Progenitor cell of endocrine pancreas (in vitro differentiated cells): ENCODE measurements around the gene ADAM22. TPM values are rescaled to one million over a fixed set of nuclear protein-coding genes. Genes with fewer than 3 reads are reported as not detected.
A peak's percentile ranks its signal among the peaks of the same experiment; 100 is the strongest.

Experiments
- DNase-seq: peaks from one replicate; pipeline ENCODE4 v3.0.0; 2021; ENCODE audit warnings: low spot score; ENCODE audit not compliant: unreplicated experiment
- H3K27ac Mint-ChIP-seq: 2 replicates; pipeline ENCODE4 v1.8.0; 2021; ENCODE audit warnings: mild to moderate bottlenecking, moderate library complexity, mixed read lengths
- H3K27me3 Mint-ChIP-seq: 2 replicates; pipeline ENCODE4 v1.8.0; 2021; ENCODE audit warnings: mixed read lengths
- H3K36me3 Mint-ChIP-seq: 2 replicates; pipeline ENCODE4 v1.8.0; 2022; ENCODE audit warnings: mixed read lengths; ENCODE audit not compliant: insufficient read depth
- H3K4me1 Mint-ChIP-seq: 2 replicates; pipeline ENCODE4 v1.8.0; 2021; ENCODE audit warnings: low read depth, mixed read lengths
- H3K4me3 Mint-ChIP-seq: 2 replicates; pipeline ENCODE4 v1.8.0; 2021; ENCODE audit warnings: low read depth, mild to moderate bottlenecking, moderate library complexity, mixed read lengths
- H3K9me3 Mint-ChIP-seq: 2 replicates; pipeline ENCODE4 v1.8.0; 2021; ENCODE audit warnings: low read depth, mixed read lengths
- CTCF ChIP-seq: fragments of 200-600 bp; sonication (generic); IDR thresholded peaks from one replicate; pipeline ENCODE4 v1.5.0; 2021; ENCODE audit warnings: antibody characterized with exemption, mild to moderate bottlenecking; ENCODE audit not compliant: unreplicated experiment
- total RNA-seq: library from RNA; stranded (reverse); gene quantifications from 2 replicates; pipeline ENCODE4 v1.2.1, GENCODE V29; 2021

Gene ADAM22
- total RNA-seq, 1 donor from 2014 or later: 15.8 TPM

DNA sequence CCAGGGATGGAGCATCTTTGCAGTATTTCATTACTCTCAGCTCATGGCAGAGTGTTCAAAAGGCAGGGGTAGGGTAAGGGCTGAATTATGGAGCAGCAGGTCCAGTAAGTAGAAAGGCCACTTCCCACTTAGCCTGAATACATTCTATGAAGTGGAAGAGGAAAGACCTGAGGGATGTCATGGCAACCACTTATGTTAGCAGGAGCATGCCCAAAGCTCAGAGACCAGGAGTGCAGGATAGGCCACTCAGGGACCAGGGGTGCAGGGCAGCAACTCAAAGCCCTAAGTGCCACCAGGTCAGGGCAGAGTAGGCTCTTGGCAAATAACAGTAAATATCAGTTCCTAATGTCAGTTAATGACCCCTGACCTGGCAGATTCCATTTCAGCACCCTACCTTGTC is 282.2 kb downstream of the ADAM22 start:
- Mint-ChIP-seq H3K36me3 (peaks cover 20% of the 10 kb centered on the region), H3K4me1 (peaks cover 22% of the 10 kb centered on the region), H3K27ac (no peak overlapping the region), H3K4me3 (no peak overlapping the region), H3K27me3 (no peaks in the 10 kb centered on the region), H3K9me3 (no peaks in the 10 kb centered on the region)
- DNase-seq: no peak
- TF ChIP-seq CTCF: no peak

- Mint-ChIP-seq H3K4me3 (peak overlapping the region; percentile 86), H3K4me1 (peaks cover 22% of the 10 kb centered on the region)
- DNase-seq: no peak
Observed at GRCh38 chr7:88217675-88218428, 283.8 kb downstream of the ADAM22 start.

GRCh38 chr7:88218429-88218745 is 284.3 kb downstream of the ADAM22 start:
- no peaks in the 10 kb centered on the region for H3K27me3 Mint-ChIP-seq
- H3K4me1 Mint-ChIP-seq: peaks cover 22% of the 10 kb centered on the region
- DNase-seq: no peak
- H3K9me3 Mint-ChIP-seq: no peaks in the 10 kb centered on the region
- peak overlapping the region; percentile 95 for H3K27ac Mint-ChIP-seq
- no peak for TF ChIP-seq CTCF
- peak overlapping the region; percentile 86 for H3K4me3 Mint-ChIP-seq
- H3K36me3 Mint-ChIP-seq: peaks cover 15% of the 10 kb centered on the region

More at GRCh38 chr7:88217675-88218428, 283.8 kb downstream of the ADAM22 start:
- H3K9me3 Mint-ChIP-seq: no peaks in the 10 kb centered on the region
- H3K27ac Mint-ChIP-seq: no peak overlapping the region
- TF ChIP-seq CTCF: no peak
- no peaks in the 10 kb centered on the region for H3K27me3 Mint-ChIP-seq
- peaks cover 18% of the 10 kb centered on the region for H3K36me3 Mint-ChIP-seq

DNA sequence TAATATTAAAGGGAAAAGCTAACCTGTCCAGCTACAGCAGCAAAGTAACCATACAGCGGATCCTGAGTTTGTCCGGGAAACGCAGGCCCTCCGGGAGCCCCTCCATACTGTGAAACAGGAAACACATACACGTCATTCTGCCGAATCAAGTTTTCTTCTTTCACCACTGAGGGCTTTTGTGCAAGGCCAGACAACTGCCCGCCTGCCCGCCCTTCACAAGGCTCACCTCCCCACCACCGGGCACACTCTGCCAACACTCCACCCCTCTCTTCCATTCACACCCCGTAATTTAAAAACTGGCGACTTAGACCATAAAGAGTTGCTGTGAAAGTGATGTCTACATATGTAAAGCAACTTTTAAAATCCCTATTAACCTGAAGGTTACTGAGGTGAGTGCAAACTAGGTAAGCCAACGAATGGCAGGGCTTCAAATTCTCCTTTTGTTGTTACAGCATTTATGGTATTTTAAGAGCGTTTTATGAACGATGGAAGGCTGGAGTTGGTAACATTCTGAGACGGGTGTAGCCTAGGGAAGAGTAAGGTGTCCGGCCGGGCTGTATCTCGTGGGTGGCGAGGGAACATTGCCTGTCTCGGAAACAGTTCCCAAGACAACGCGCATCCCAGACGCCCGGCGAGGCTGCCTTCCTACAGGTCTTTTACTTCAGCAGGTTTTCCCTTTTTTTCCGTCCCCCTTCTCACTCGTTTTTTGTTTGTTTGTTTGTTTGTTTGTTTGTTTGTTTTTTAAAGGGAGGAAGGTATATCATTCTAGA is 285.0 kb downstream of the ADAM22 start:
- no peak for DNase-seq
- peak overlapping the region; percentile 86 for H3K4me3 Mint-ChIP-seq
- H3K36me3 Mint-ChIP-seq: peaks cover 13% of the 10 kb centered on the region
- no peak for TF ChIP-seq CTCF
- H3K27me3 Mint-ChIP-seq: no peaks in the 10 kb centered on the region
- no peaks in the 10 kb centered on the region for H3K9me3 Mint-ChIP-seq
- peaks cover 24% of the 10 kb centered on the region for H3K4me1 Mint-ChIP-seq
- peak overlapping the region; percentile 95 for H3K27ac Mint-ChIP-seq

- Mint-ChIP-seq H3K27ac (peak within 1 kb of the TSS; percentile 100), H3K27me3 (no peaks in the 10 kb centered on the region), H3K36me3 (peaks cover 7% of the 10 kb centered on the region), H3K4me3 (peak within 1 kb of the TSS; percentile 86), H3K4me1 (peaks cover 31% of the 10 kb centered on the region), H3K9me3 (no peaks in the 10 kb centered on the region)
- peak; percentile 85 for DNase-seq
- no peak for TF ChIP-seq CTCF
Observed at GRCh38 chr7:88219781-88220747, 286.0 kb downstream of the ADAM22 start, which contains the start of gene SRI. TSS of gene SRI (minus strand) at chr7:88220038. CDS start at chr7:88220026, 12 bp downstream.
